ENCODE data around the gene FAM72D.
"Not testable (repeated sequence)": the region's sequence is repeated elsewhere in the genome, so short reads cannot be mapped to it uniquely, and the experiment has no call there.

The FAM72D gene

DNA sequence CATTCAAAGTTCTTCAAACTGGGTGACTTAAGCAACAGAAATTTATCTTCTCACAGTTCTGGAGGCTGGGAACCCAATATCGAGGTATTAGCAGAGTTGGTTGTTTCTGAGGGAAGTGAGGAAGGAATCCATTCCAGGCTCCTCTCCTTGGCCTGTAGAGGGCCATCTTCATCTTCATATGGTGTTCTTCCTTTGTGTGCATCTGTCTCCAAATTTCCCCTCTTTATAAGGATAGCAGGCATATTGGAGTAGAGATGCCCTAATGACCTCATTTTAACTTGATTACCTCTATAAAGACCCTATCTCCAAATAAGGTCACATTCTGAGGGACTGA is 27.3 kb downstream of the FAM72D start:
- H3K36me3 ChIP-seq (ENCODE audit: control insufficient read depth in 1 of 2, insufficient read depth in 2 of 2, low read length in 2 of 2); H3K4me1 ChIP-seq (ENCODE audit: control insufficient read depth in 1 of 2, insufficient read depth in 2 of 2, low read length in 2 of 2); H3K27ac ChIP-seq (ENCODE audit: low read depth, low read length); H3K27me3 ChIP-seq (ENCODE audit: control insufficient read depth in 1 of 2, insufficient read depth in 2 of 2, low read length in 2 of 2); H3K4me3 ChIP-seq (ENCODE audit: low read depth in 1 of 2, low read length in 2 of 2); H3K9me3 ChIP-seq (ENCODE audit: control insufficient read depth in 1 of 2, low read length in 2 of 2); H3K9ac ChIP-seq (ENCODE audit: low read depth in 1 of 2, low read length in 2 of 2): not testable (repeated sequence)

DNA sequence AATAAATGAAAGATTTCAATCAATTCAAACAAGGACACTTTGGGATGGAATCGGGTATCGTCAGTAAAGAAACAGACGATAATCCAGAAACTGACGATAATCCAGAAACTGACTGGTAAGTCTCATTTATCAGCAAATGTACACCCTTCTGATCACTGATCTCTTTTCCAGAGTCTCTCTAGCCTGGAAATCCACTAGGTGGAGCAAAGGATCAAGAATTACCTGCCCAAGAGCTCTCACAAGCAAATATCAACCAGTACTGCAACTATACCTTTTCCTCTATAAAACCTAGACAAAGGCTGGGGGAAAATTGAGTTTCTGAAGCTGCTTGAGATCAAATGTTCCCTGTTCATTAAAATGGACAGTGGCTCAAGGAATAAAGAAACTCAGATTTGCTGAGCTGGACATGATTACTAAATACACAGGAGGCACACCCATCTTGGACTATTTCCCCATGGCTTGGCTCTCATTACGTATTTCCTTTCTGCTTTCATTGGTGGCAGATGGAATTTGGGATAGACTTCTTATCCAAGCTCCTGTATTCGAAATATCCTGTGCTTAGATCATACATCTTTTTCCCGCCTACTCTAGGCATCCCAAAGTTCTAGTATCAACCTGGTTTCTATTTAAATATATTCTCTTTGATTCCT is 28.3 kb downstream of the FAM72D start:
- H3K4me1 ChIP-seq (ENCODE audit: control insufficient read depth in 1 of 2, insufficient read depth in 2 of 2, low read length in 2 of 2); H3K27ac ChIP-seq (ENCODE audit: low read depth, low read length); H3K9ac ChIP-seq (ENCODE audit: low read depth in 1 of 2, low read length in 2 of 2); H3K4me3 ChIP-seq (ENCODE audit: low read depth in 1 of 2, low read length in 2 of 2); H3K9me3 ChIP-seq (ENCODE audit: control insufficient read depth in 1 of 2, low read length in 2 of 2); H3K36me3 ChIP-seq (ENCODE audit: control insufficient read depth in 1 of 2, insufficient read depth in 2 of 2, low read length in 2 of 2); H3K27me3 ChIP-seq (ENCODE audit: control insufficient read depth in 1 of 2, insufficient read depth in 2 of 2, low read length in 2 of 2): not testable (repeated sequence)

- H3K27me3 ChIP-seq (ENCODE audit: control insufficient read depth in 1 of 2, insufficient read depth in 2 of 2, low read length in 2 of 2); H3K36me3 ChIP-seq (ENCODE audit: control insufficient read depth in 1 of 2, insufficient read depth in 2 of 2, low read length in 2 of 2); H3K27ac ChIP-seq (ENCODE audit: low read depth, low read length); H3K4me3 ChIP-seq (ENCODE audit: low read depth in 1 of 2, low read length in 2 of 2); H3K9ac ChIP-seq (ENCODE audit: low read depth in 1 of 2, low read length in 2 of 2); H3K4me1 ChIP-seq (ENCODE audit: control insufficient read depth in 1 of 2, insufficient read depth in 2 of 2, low read length in 2 of 2); H3K9me3 ChIP-seq (ENCODE audit: control insufficient read depth in 1 of 2, low read length in 2 of 2): not testable (repeated sequence)
These were observed 29.3 kb downstream of the FAM72D start for GRCh38 chr1:145125112-145125511.

DNA sequence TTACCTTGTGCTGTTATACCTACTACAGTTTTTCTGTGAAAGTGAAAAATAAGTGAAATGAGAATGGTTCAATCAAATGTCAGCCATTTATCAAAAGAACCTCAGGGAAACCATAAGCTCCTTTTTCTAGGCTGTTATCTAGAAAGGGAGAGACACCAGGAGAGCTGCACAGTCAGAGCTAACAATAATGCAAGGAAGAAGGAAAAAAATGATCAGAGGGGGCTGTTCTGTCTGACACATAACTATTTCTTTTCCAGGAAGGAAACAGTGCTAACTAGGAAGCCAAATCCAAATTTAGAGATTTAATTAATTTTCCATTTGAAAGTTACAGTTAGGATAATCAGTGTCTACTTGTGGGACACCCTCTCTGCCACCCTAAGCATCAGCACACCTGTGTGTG is 31.4 kb downstream of the FAM72D start:
- H3K27ac ChIP-seq (ENCODE audit: low read depth, low read length); H3K9me3 ChIP-seq (ENCODE audit: control insufficient read depth in 1 of 2, low read length in 2 of 2); H3K27me3 ChIP-seq (ENCODE audit: control insufficient read depth in 1 of 2, insufficient read depth in 2 of 2, low read length in 2 of 2); H3K4me1 ChIP-seq (ENCODE audit: control insufficient read depth in 1 of 2, insufficient read depth in 2 of 2, low read length in 2 of 2); H3K36me3 ChIP-seq (ENCODE audit: control insufficient read depth in 1 of 2, insufficient read depth in 2 of 2, low read length in 2 of 2); H3K4me3 ChIP-seq (ENCODE audit: low read depth in 1 of 2, low read length in 2 of 2); H3K9ac ChIP-seq (ENCODE audit: low read depth in 1 of 2, low read length in 2 of 2): not testable (repeated sequence)

DNA sequence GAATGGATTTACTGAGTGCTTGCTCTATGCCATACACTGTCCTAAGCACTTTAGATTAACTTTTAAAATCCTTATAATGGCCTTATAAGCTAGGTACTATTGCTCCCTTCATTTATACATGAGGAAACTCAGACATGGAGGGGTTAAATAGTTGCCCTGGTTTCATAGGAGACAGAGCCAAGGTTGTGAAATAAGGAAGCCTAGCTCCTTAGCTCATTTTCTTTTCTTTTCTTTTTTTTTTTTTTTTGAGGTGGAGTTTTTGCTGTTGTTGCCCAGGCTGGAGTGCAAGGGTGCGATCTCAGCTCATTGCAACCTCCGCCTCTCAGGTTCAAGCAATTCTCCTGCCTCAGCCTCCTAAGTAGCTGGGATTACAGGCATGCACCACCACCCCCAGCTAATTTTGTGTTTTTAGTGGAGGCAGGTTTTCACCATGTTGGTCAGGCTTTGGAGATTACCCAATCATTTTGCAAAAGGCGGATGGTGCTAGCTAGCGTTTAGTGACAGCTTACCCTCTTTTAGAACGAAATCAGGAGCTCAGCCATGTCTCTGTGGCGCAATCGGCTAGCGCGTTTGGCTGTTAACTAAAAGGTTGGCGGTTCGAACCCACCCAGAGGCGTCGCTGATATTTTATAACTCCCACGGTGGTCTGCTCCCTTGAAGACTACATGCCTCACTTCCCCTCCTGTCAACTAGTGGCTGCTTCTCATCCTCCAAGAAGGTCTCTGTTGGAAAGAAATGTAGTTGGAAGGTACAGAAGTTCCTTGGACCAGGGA is 33.1 kb downstream of the FAM72D start:
- not testable (repeated sequence) for H3K9ac ChIP-seq (ENCODE audit: low read depth in 1 of 2, low read length in 2 of 2); H3K36me3 ChIP-seq (ENCODE audit: control insufficient read depth in 1 of 2, insufficient read depth in 2 of 2, low read length in 2 of 2); H3K9me3 ChIP-seq (ENCODE audit: control insufficient read depth in 1 of 2, low read length in 2 of 2); H3K4me1 ChIP-seq (ENCODE audit: control insufficient read depth in 1 of 2, insufficient read depth in 2 of 2, low read length in 2 of 2); H3K4me3 ChIP-seq (ENCODE audit: low read depth in 1 of 2, low read length in 2 of 2); H3K27me3 ChIP-seq (ENCODE audit: control insufficient read depth in 1 of 2, insufficient read depth in 2 of 2, low read length in 2 of 2); H3K27ac ChIP-seq (ENCODE audit: low read depth, low read length)

- not testable (repeated sequence) for H3K36me3 ChIP-seq (ENCODE audit: control insufficient read depth in 1 of 2, insufficient read depth in 2 of 2, low read length in 2 of 2); H3K9ac ChIP-seq (ENCODE audit: low read depth in 1 of 2, low read length in 2 of 2); H3K4me1 ChIP-seq (ENCODE audit: control insufficient read depth in 1 of 2, insufficient read depth in 2 of 2, low read length in 2 of 2); H3K9me3 ChIP-seq (ENCODE audit: control insufficient read depth in 1 of 2, low read length in 2 of 2); H3K27me3 ChIP-seq (ENCODE audit: control insufficient read depth in 1 of 2, insufficient read depth in 2 of 2, low read length in 2 of 2); H3K4me3 ChIP-seq (ENCODE audit: low read depth in 1 of 2, low read length in 2 of 2); H3K27ac ChIP-seq (ENCODE audit: low read depth, low read length)
These were observed 38.7 kb downstream of the FAM72D start for GRCh38 chr1:145134476-145134875.

DNA sequence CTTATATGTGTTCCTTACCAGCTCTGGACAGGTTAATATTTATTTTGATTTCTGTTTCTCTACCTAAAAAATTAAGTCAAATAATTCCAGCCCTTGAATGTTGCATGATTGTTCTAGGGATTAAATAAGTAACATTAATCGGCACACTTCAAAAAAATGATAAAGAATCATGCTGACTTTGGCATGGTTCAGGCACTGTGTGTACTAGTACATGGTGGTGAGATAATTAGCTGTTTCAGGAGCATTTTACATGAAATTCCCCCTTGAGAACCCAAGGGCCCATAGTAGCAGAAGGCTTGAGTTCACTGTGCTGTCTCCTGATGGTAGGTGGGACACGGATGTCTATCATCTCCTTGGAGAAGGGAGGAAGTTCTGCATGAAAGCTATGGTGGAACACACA is 44.8 kb downstream of the FAM72D start:
- H3K9ac ChIP-seq (ENCODE audit: low read depth in 1 of 2, low read length in 2 of 2); H3K4me1 ChIP-seq (ENCODE audit: control insufficient read depth in 1 of 2, insufficient read depth in 2 of 2, low read length in 2 of 2); H3K27me3 ChIP-seq (ENCODE audit: control insufficient read depth in 1 of 2, insufficient read depth in 2 of 2, low read length in 2 of 2); H3K9me3 ChIP-seq (ENCODE audit: control insufficient read depth in 1 of 2, low read length in 2 of 2); H3K36me3 ChIP-seq (ENCODE audit: control insufficient read depth in 1 of 2, insufficient read depth in 2 of 2, low read length in 2 of 2); H3K27ac ChIP-seq (ENCODE audit: low read depth, low read length); H3K4me3 ChIP-seq (ENCODE audit: low read depth in 1 of 2, low read length in 2 of 2): not testable (repeated sequence)

GRCh38 chr1:145144264-145144913 is 48.6 kb downstream of the FAM72D start:
- H3K27me3 ChIP-seq (ENCODE audit: control insufficient read depth in 1 of 2, insufficient read depth in 2 of 2, low read length in 2 of 2); H3K36me3 ChIP-seq (ENCODE audit: control insufficient read depth in 1 of 2, insufficient read depth in 2 of 2, low read length in 2 of 2); H3K27ac ChIP-seq (ENCODE audit: low read depth, low read length); H3K9me3 ChIP-seq (ENCODE audit: control insufficient read depth in 1 of 2, low read length in 2 of 2); H3K4me1 ChIP-seq (ENCODE audit: control insufficient read depth in 1 of 2, insufficient read depth in 2 of 2, low read length in 2 of 2); H3K9ac ChIP-seq (ENCODE audit: low read depth in 1 of 2, low read length in 2 of 2); H3K4me3 ChIP-seq (ENCODE audit: low read depth in 1 of 2, low read length in 2 of 2): not testable (repeated sequence)

GRCh38 chr1:145146308-145146707 is 50.5 kb downstream of the FAM72D start:
- H3K4me3 ChIP-seq (ENCODE audit: low read depth in 1 of 2, low read length in 2 of 2); H3K27ac ChIP-seq (ENCODE audit: low read depth, low read length); H3K27me3 ChIP-seq (ENCODE audit: control insufficient read depth in 1 of 2, insufficient read depth in 2 of 2, low read length in 2 of 2); H3K9me3 ChIP-seq (ENCODE audit: control insufficient read depth in 1 of 2, low read length in 2 of 2); H3K36me3 ChIP-seq (ENCODE audit: control insufficient read depth in 1 of 2, insufficient read depth in 2 of 2, low read length in 2 of 2); H3K4me1 ChIP-seq (ENCODE audit: control insufficient read depth in 1 of 2, insufficient read depth in 2 of 2, low read length in 2 of 2); H3K9ac ChIP-seq (ENCODE audit: low read depth in 1 of 2, low read length in 2 of 2): not testable (repeated sequence)

DNA sequence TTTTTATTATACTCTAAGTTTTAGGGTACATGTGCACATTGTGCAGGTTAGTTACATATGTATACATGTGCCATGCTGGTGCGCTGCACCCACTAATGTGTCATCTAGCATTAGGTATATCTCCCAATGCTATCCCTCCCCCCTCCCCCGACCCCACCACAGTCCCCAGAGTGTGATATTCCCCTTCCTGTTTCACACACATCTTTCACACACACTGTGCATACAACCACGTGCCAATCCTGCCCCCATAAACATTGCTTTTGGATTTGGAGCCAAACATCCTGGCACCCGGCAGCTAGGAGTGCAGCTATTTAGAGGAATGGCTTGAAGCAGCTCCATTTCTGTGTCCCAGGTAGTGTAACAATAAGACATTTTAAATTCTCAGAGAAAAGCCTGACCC is 51.4 kb downstream of the FAM72D start:
- H3K36me3 ChIP-seq (ENCODE audit: control insufficient read depth in 1 of 2, insufficient read depth in 2 of 2, low read length in 2 of 2); H3K27me3 ChIP-seq (ENCODE audit: control insufficient read depth in 1 of 2, insufficient read depth in 2 of 2, low read length in 2 of 2); H3K9me3 ChIP-seq (ENCODE audit: control insufficient read depth in 1 of 2, low read length in 2 of 2); H3K4me1 ChIP-seq (ENCODE audit: control insufficient read depth in 1 of 2, insufficient read depth in 2 of 2, low read length in 2 of 2); H3K9ac ChIP-seq (ENCODE audit: low read depth in 1 of 2, low read length in 2 of 2); H3K4me3 ChIP-seq (ENCODE audit: low read depth in 1 of 2, low read length in 2 of 2); H3K27ac ChIP-seq (ENCODE audit: low read depth, low read length): not testable (repeated sequence)

All from duodenal mucosa (tissue), 2 donors.